B cell (primary cell): ENCODE data around the gene XPC.

Experiments used
- CTCF ChIP-seq: fragments of 200-600 bp; IDR thresholded peaks from one replicate; pipeline ENCODE4 v1.8.0; 2022; ENCODE audit warnings: antibody characterized with exemption, mild to moderate bottlenecking
- EZH2 ChIP-seq: IDR thresholded peaks from 2 replicates; pipeline ENCODE4 v1.6.1; 2012; ENCODE audit warnings: borderline replicate concordance, low read depth, mild to moderate bottlenecking, moderate library complexity, low read length; ENCODE audit not compliant: insufficient read depth, poor library complexity, severe bottlenecking

- TF ChIP-seq CTCF (no peak), EZH2 (no peak)
Observed at GRCh38 chr3:14179795-14180194, 1.4 kb upstream of the XPC start.
